Body of pancreas (tissue), 4 donors: Measurements from ENCODE around the gene CD82.

Source experiments
- CTCF ChIP-seq, 7 experiments: fragments of 450-650 bp in 4 of 7; fragments of 200-600 bp in 3 of 7; sonication (generic) in 3 of 7; IDR thresholded peaks; one replicate each; pipeline ENCODE4 v1.5.1; 2016 to 2019; ENCODE audit warnings: antibody characterized with exemption in 7 of 7
- POLR2A ChIP-seq, 3 donors: fragments of 450-650 bp; IDR thresholded peaks; one replicate each; pipeline ENCODE4 v1.6.1; 2016; ENCODE audit warnings: antibody characterized with exemption in 3 of 3, mild to moderate bottlenecking in 2 of 3

- TF ChIP-seq CTCF (IDR thresholded peaks at IDR 0.05) = no peak
- TF ChIP-seq POLR2A (IDR thresholded peaks at IDR 0.05) = no peak
Measured at GRCh38 chr11:44532809-44533208, 32.7 kb upstream of the CD82 start.
